ENCODE data around the gene AGTRAP. TPM values are rescaled to one million over a fixed set of nuclear protein-coding genes. Genes with fewer than 3 reads are reported as not detected.

The AGTRAP gene
- total and polyA plus RNA-seq, 2 experiments from 2014 or later, result 58.6 to 94.0 TPM

DNA sequence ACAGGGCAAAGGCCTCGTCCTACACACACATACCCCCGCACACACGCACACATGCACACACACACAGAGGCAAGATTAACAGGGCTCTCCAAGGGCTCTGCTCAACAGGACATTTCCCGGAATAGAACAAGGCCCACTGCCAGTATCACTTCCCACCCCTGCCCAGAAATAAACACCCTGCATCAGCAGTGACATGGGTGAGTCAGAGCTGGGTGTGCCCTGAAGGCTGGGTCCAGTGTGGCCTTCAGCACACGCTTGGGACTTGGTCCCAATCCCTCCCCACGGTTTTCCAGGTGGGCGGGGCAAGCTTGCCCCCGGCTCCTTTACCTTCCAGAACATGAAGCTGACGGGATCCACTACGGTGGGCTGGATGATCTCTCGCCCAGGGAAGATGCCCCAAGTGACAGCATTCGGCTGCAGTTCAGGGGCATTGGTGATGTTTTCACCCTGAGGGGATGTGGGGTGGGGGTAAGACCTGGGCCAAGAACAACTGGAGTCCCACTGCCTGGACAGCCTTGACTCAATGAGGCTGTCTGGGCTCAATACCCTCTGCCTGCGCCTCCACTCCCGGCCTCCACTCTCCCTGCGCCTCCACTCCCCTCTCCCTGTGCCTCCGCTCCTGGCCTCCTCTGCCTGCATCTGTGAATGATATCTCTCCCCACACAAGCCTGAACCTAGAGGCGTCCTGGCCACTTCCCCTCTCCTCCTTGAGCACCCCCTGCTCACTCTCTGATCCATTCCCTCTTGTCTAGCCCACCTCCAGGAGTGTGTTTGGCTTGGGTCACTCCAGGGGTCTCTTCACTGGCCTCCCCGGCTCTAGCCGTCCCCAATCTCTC, 55.2 kb downstream of the AGTRAP start:
- peak; percentile 89 to 97 for DNase-seq (ENCODE audit: low read depth in 1 of 2, low spot score in 1 of 2)
- H3K4me1 ChIP-seq (ENCODE audit: low read depth), result peaks cover 66% of the 10 kb centered on the region

DNA sequence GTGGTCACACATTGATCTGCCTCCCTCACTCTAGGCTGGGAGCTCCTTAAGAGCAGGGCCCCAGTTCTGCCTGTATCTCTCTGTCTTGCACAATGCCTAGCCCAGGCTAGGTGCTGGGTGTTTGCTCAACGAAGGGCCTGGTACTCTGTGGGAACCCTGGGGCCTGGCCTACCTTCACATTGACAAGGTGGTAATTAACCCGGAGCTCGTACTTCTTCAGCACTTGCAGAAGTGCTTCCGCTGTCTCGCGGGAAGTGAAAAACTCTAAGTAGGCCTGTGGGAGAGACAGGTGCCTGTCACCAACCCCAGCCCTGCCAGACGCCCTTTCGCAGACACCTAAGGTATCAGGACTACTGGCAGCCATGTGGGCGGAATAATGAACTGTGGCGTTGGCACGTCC, 56.2 kb downstream of the AGTRAP start:
- Histone ChIP-seq H3K27me3 (no peaks in the 10 kb centered on the region), H3K9me3 (ENCODE audit: low read depth) (no peaks in the 10 kb centered on the region), H3K36me3 (peaks cover 14% of the 10 kb centered on the region), H3K4me3 (no peak overlapping the region), H3K4me1 (ENCODE audit: low read depth) (peaks cover 56% of the 10 kb centered on the region), H3K27ac (peak overlapping the region; percentile 98)
- TF ChIP-seq CTCF (IDR thresholded peaks at IDR 0.05; ENCODE audit: low read depth, low read length), result no peak
- peak; percentile 22 to 27 for DNase-seq (ENCODE audit: low read depth in 1 of 2, low spot score in 1 of 2)

More for the DNA sequence above, 55.2 kb downstream of the AGTRAP start:
- H3K9me3 ChIP-seq (ENCODE audit: low read depth), result no peaks in the 10 kb centered on the region
- H3K36me3 ChIP-seq, result peaks cover 14% of the 10 kb centered on the region
- H3K4me3 ChIP-seq, result no peak overlapping the region
- peak overlapping the region; percentile 98 for H3K27ac ChIP-seq
- H3K27me3 ChIP-seq, result no peaks in the 10 kb centered on the region
- no peak for TF ChIP-seq CTCF (IDR thresholded peaks at IDR 0.05; ENCODE audit: low read depth, low read length)

DNA sequence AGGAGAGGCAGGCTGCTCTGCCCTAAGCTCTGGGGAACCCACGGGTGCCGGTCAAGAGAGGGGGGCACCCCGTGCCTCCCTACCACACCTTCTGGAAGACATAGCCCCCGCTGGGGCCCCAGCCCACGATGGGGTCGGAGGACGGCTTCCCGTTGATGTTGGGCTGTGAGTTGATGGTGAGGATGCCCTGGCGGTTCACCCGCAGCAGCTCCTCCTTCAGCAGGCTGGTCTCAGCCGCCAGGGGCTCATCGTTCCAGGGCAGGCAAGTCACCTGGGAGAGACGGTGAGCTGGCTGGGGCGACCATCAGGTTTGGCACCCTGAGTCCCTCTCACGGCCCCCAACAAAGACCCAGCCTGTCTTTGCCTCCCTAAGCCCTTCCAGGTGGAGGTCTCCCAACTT, 57.9 kb downstream of the AGTRAP start:
- peaks cover 21% of the 10 kb centered on the region for H3K36me3 ChIP-seq
- H3K4me1 ChIP-seq (ENCODE audit: low read depth), result peaks cover 39% of the 10 kb centered on the region
- H3K27me3 ChIP-seq, result no peaks in the 10 kb centered on the region
- H3K27ac ChIP-seq, result peak overlapping the region; percentile 98
- no peaks in the 10 kb centered on the region for H3K9me3 ChIP-seq (ENCODE audit: low read depth)
- no peak overlapping the region for H3K4me3 ChIP-seq
- TF ChIP-seq CTCF (IDR thresholded peaks at IDR 0.05; ENCODE audit: low read depth, low read length), result no peak
- DNase-seq (ENCODE audit: low read depth in 1 of 2, low spot score in 1 of 2), result no peak

- H3K4me3 ChIP-seq, result no peak overlapping the region
- peak overlapping the region; percentile 98 for H3K27ac ChIP-seq
- peaks cover 31% of the 10 kb centered on the region for H3K4me1 ChIP-seq (ENCODE audit: low read depth)
- no peaks in the 10 kb centered on the region for H3K9me3 ChIP-seq (ENCODE audit: low read depth)
- TF ChIP-seq CTCF (IDR thresholded peaks at IDR 0.05; ENCODE audit: low read depth, low read length), result no peak
- DNase-seq (ENCODE audit: low read depth in 1 of 2, low spot score in 1 of 2), result no peak
- peaks cover 25% of the 10 kb centered on the region for H3K36me3 ChIP-seq
- H3K27me3 ChIP-seq, result no peaks in the 10 kb centered on the region
Measured at GRCh38 chr1:11794446-11795237, 58.7 kb downstream of the AGTRAP start.

- Histone ChIP-seq H3K9me3 (ENCODE audit: low read depth) (no peaks in the 10 kb centered on the region), H3K36me3 (peaks cover 25% of the 10 kb centered on the region), H3K4me3 (no peak overlapping the region), H3K27ac (no peak overlapping the region), H3K4me1 (ENCODE audit: low read depth) (peaks cover 24% of the 10 kb centered on the region), H3K27me3 (no peaks in the 10 kb centered on the region)
- no peak for DNase-seq (ENCODE audit: low read depth in 1 of 2, low spot score in 1 of 2)
- no peak for TF ChIP-seq CTCF (IDR thresholded peaks at IDR 0.05; ENCODE audit: low read depth, low read length)
Measured at GRCh38 chr1:11795238-11795890, 59.4 kb downstream of the AGTRAP start.
